Measurements from ENCODE around the gene MUC4.
"Not testable (repeated sequence)": the region's sequence is repeated elsewhere in the genome, so short reads cannot be mapped to it uniquely, and the experiment has no call there.

Gene MUC4

DNA sequence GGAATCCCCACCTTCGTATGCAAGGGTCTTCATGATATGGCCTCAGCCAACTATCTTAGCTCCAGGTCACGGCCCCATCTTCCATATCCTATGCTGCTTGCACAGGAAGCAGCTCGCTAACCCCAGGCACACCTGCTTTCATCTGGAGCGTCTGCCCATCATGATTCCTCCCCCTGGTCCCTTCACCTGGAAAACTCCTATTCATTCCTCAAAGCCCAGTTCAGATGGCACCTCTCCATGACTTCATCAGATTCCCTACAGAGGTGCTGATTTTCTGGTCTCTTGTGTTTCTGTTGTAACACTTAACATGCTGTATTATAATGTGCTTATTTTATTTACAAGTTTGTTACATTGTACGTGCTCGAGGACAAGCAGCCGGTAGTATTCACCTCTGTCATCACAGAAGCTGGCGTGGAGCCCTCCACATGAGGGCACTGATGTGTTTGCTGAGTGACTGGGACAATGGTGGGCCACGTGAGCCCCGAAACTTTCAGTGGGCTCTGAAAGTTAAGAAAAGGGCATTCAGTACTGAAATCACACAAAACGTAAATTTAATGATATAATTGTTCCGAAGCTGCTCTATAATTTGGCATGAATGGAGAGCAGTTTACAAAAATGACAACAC, 74.8 kb downstream of the MUC4 start:
- DNase-seq: no peak

DNA sequence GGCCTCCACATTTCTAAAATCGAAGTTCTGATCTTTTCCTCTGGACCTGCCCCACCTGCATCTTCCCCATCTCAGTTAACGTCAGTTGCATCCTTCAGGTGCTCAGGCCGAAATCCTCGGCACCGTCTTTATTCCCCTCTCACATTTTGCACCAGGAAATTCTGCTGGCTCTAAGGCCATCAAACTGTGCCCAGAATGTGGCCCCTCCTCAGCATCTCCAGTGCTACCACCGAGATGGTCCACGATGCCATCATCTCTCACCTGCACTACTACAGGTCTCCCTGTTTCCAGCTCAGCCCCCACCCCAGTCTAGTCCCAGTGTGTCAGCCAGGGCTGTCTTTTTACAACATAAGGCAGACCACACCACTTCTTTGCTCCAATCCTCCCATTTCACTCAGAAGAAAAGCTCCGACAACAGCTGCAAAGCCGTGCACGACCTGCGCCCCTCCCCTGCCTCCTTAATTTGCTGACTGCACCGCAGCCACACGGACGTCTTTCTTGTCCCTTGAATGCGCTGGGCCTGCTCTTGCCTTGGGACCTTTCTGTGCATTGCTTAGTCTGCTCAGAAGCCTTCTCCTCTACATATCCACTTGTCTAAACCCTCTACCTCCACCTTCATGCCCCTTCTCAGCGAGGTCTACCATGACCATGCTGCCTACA, 76.6 kb downstream of the MUC4 start:
- DNase-seq: no peak

DNA sequence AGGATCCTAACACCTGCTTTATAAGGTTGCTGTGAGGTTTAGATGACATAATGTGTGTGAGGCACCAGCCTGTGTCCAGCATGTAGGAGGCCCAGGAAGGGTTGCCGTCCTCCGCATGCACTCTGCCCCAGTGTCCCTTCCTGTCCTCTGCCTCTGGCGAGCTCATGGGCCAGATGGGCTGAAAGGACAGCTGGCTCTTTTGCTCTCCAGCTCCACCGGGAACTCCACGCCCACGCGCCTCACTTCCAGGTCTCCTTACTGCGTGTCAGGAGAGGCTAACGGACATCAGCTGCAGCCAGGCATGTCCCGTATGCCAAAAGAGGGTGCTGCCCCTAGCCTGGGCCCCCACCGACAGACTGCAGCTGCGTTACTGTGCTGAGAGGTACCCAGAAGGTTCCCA, 78.8 kb downstream of the MUC4 start:
- no peak for DNase-seq

- DNase-seq: no peak
Measured at GRCh38 chr3:195731356-195731905, 80.3 kb downstream of the MUC4 start.

DNA sequence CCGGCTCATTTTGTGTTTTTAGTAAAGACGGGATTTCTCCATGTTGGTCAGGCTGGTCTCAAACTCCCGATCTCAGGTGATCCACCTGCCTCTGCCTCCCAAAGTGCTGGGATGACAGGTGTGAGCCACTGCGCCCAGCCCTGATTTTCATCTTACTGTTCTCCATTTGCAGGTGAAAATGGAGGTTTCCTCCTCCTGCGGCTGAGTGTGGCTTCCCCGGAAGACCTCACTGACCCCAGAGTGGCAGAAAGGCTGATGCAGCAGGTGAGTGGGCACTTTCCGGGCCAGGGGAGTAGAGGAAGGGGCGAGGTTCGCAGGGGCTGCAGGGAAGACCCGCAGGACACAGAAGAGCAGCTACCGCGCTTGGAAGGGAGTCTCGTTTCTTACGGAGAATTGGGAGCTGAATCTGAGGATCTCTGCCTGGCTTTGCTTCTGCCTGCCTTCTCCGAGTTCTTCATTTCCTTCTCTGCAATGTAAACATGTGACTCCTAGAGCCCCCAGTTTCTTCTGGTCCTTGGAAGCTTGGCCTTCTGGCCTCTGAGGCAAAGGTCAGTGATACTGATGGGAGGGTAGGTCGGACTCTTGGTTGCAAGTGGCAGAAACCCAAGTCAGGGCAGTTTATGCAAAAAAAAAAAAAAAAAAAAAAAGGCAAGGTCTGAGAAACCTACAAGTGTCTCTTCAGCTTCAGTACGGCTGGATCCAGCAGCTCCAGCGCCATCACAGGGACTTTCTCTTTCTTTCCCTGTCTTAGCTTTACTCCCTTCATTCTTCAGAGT, 82.1 kb downstream of the MUC4 start:
- no peak for DNase-seq

GRCh38 chr3:195728789-195729188, 82.9 kb downstream of the MUC4 start:
- not testable (repeated sequence) for DNase-seq

GRCh38 chr3:195727606-195728195, 84.0 kb downstream of the MUC4 start:
- DNase-seq: no peak

DNA sequence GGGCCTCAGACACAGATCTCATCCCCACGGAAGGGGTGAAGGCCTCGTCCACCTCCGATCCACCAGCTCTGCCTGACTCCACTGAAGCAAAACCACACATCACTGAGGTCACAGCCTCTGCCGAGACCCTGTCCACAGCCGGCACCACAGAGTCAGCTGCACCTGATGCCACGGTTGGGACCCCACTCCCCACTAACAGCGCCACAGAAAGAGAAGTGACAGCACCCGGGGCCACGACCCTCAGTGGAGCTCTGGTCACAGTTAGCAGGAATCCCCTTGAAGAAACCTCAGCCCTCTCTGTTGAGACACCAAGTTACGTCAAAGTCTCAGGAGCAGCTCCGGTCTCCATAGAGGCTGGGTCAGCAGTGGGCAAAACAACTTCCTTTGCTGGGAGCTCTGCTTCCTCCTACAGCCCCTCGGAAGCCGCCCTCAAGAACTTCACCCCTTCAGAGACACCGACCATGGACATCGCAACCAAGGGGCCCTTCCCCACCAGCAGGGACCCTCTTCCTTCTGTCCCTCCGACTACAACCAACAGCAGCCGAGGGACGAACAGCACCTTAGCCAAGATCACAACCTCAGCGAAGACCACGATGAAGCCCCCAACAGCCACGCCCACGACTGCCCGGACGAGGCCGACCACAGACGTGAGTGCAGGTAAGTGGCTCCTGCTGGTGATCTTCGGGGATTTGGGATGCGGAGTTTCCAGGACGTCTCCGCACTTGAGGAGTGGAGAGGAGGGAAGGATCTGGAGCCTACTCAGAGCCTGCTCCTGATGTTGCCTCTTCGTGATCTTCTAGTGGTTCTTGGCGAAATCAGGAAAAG, 85.6 kb downstream of the MUC4 start:
- DNase-seq: not testable (repeated sequence)

GRCh38 chr3:195724363-195724762, 87.4 kb downstream of the MUC4 start:
- DNase-seq: not testable (repeated sequence)

- not testable (repeated sequence) for DNase-seq
Measured at GRCh38 chr3:195722996-195723345, 88.8 kb downstream of the MUC4 start.

DNA sequence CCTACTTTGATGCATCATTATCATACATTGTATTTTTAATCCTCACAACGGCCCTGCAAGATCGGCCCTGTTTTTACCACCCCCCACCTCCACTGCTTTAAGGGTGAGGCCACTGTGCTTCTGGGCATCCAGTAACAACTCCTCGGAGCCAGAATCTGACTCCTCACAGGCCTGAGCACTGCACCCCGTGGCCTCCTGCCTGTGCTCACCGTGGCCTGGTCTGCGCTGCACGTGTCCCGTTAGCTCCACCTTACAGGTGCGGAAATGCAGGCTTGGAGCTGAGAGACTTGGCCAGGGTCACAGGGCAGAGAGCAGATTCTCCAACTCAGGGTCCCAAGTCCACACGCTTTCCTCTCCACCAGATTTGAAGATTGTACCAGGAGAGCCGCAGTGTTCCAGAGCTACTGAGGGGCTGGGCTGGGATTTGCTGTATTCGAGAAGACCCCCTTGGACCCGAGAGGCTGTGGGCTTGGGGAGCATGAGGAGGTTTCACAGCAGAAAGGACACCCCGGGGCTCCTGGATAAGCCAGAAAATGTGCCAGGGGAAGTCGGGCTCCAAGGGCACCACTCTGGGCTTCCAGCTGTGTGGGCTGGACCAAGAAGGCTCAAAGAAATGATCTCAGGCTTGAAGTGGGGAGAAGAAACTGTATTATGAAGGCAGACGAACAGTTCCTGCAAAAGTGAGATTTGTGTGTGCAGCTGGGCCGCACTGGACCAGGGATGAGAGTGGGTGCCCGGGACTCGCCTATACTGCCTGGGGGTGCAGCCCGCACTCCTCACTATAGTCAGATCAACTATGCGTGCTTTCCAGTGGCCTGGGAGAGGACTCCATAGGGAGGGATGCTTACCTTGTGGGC, 89.4 kb downstream of the MUC4 start:
- DNase-seq: not testable (repeated sequence)

GRCh38 chr3:195720831-195721506, 90.8 kb downstream of the MUC4 start, which contains the start of gene MUC20:
Gene MUC20 (plus strand): TSS chr3:195720978. CDS start chr3:195721008, 30 bp downstream.
- DNase-seq: not testable (repeated sequence)

DNA sequence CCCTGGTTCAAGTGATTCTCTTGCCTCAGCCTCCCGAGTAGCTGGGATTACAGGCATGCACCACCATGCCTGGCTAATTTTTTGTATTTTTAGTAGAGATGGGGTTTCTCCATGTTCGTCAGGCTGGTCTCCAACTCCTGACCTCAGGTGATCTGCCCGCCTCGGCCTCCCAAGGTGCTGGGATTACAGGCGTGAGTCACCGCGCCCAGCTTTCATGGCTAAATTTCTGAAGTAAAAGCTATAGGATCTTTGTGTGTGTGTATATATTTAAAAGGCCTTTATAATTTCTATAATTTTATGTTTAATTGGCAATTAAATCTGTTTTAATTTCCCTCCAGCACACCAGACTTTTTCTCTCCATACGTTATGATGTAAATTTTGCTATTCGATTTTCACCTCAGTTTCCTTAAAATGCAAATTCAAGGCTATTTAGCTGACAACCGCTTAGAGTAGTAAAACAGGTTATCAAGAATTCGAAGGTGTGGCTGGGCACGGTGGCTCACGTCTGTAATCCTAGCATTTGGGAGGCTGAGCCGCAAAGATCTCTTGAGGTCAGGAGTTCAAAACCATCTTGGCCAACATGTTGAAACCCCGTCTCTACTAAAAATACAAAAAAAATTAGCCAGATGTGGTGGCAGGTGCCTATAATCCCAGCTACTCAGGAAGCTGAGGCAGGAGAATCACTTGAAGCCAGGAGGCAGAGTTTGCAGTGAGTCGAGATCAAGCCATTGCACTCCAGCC, 92.0 kb downstream of the MUC4 start:
- DNase-seq: not testable (repeated sequence)

GRCh38 chr3:195718477-195718984, 93.2 kb downstream of the MUC4 start:
- DNase-seq: no peak

- no peak for DNase-seq
Measured at GRCh38 chr3:195717852-195718476, 93.8 kb downstream of the MUC4 start.

- DNase-seq: no peak
Measured at GRCh38 chr3:195717416-195717815, 94.3 kb downstream of the MUC4 start.

DNA sequence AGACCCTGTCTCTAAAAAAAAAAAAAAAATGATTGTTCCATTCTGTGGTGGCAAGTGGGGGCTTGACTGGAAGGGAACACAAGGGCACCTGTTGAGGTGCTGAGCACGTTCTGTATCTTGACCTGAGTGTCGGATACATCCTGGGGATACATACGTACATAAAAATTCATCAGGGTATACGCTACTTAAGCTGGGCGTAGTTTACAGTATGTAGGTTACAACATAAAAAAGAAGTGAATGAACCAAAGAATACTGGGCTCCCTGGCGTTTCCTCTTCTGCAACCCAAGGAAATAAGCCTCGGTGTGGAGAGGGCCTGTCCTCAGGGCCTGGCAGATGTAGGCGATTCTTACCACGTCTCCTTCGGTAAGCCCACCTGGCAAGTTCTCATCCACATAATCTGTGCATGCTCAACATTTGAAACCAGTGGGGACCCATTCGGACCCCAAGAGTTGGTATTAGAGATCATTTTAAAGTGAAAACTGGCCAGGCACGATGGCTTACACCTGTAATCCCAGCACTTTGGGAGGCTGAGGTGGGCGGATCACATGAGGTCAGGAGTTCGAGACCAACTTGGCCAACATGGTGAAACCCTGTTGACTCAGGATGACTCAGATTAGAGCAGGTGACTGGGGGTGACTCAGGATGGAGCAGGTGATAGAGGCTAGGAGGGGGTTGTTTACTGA, 96.0 kb downstream of the MUC4 start:
- no peak for DNase-seq

- no peak for DNase-seq
Measured at GRCh38 chr3:195715134-195715533, 96.6 kb downstream of the MUC4 start.
